A673 (cell line): ENCODE data around the gene DNASE2B.

ENCODE experiments used
- EZH2 ChIP-seq: fragments of 200-600 bp; sonication (generic); IDR thresholded peaks from 2 replicates; pipeline ENCODE4 v1.6.1; 2017; ENCODE audit warnings: borderline replicate concordance, low read depth, mild to moderate bottlenecking, mixed read lengths, antibody characterized with exemption, low read length; ENCODE audit not compliant: poor library complexity, severe bottlenecking
- TF ChIP-seq, protein P1 (sequence below): fragments of 300-800, 200-600 bp; sonication (generic); conservative IDR thresholded peaks from 2 replicates; pipeline ENCODE4 v1.5.1; 2017; ENCODE audit warnings: low read depth, mild to moderate bottlenecking, antibody characterized with exemption, low read length, moderate library complexity, mixed read lengths

DNA sequence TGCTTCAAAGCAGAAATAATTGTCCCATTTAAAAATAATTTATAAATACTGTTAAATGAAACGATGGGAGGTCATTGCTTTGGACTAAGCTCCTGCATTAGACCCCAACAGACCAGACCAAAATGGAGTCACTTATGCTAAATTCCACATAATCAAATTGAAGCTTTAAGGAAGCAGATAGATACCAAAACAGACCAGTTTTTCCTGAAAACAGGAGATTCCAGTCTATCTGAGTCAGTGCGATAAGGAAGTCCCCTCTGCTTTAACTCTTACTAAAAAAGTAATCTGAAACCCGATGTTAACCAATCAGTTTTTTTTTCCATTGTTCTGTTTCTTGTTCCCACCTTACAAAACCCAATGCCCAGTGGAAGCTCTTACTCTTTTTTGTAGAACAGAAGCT, 16.2 kb upstream of the DNASE2B start:
- TF ChIP-seq, protein P1, sequence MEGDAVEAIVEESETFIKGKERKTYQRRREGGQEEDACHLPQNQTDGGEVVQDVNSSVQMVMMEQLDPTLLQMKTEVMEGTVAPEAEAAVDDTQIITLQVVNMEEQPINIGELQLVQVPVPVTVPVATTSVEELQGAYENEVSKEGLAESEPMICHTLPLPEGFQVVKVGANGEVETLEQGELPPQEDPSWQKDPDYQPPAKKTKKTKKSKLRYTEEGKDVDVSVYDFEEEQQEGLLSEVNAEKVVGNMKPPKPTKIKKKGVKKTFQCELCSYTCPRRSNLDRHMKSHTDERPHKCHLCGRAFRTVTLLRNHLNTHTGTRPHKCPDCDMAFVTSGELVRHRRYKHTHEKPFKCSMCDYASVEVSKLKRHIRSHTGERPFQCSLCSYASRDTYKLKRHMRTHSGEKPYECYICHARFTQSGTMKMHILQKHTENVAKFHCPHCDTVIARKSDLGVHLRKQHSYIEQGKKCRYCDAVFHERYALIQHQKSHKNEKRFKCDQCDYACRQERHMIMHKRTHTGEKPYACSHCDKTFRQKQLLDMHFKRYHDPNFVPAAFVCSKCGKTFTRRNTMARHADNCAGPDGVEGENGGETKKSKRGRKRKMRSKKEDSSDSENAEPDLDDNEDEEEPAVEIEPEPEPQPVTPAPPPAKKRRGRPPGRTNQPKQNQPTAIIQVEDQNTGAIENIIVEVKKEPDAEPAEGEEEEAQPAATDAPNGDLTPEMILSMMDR = no peak
- no peak for TF ChIP-seq EZH2
